ENCODE results near the gene PBX3.

DNA sequence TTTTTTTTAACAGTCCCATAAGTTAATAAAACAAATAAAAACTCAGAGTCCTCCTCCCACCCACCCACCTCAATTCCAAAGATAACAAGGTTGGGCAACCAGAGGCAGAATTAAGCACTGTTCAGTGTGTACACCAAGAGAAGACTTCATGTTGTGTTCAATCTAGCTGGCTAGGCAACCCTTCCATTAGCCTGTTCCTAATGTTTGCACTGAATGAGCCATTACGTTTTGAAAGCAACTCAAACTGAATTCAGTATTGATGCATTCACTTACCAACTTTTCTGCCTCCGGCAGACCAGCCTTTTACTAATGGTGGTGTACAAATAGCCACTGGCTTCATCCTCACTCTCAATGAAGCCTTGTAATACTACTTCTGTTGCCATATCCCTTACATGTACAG is 47.5 kb downstream of the PBX3 start:
- TF ChIP-seq, protein P1, sequence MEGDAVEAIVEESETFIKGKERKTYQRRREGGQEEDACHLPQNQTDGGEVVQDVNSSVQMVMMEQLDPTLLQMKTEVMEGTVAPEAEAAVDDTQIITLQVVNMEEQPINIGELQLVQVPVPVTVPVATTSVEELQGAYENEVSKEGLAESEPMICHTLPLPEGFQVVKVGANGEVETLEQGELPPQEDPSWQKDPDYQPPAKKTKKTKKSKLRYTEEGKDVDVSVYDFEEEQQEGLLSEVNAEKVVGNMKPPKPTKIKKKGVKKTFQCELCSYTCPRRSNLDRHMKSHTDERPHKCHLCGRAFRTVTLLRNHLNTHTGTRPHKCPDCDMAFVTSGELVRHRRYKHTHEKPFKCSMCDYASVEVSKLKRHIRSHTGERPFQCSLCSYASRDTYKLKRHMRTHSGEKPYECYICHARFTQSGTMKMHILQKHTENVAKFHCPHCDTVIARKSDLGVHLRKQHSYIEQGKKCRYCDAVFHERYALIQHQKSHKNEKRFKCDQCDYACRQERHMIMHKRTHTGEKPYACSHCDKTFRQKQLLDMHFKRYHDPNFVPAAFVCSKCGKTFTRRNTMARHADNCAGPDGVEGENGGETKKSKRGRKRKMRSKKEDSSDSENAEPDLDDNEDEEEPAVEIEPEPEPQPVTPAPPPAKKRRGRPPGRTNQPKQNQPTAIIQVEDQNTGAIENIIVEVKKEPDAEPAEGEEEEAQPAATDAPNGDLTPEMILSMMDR (IDR thresholded peaks at IDR 0.05 in 8 of 11, conservative IDR thresholded peaks at IDR 0.05 in 3 of 11), result no peak
- TF ChIP-seq POLR2A (IDR thresholded peaks at IDR 0.05) (no peak), POLR2AphosphoS5 (IDR thresholded peaks at IDR 0.05) (no peak)
